ENCODE results near the gene MAPK9. TPM values are rescaled to one million over a fixed set of nuclear protein-coding genes. Genes with fewer than 3 reads are reported as not detected.
"Not testable (repeated sequence)": the region's sequence is repeated elsewhere in the genome, so short reads cannot be mapped to it uniquely, and the experiment has no call there.

MAPK9 gene
- polyA plus RNA-seq, 1 donor = 32.2 TPM

DNA sequence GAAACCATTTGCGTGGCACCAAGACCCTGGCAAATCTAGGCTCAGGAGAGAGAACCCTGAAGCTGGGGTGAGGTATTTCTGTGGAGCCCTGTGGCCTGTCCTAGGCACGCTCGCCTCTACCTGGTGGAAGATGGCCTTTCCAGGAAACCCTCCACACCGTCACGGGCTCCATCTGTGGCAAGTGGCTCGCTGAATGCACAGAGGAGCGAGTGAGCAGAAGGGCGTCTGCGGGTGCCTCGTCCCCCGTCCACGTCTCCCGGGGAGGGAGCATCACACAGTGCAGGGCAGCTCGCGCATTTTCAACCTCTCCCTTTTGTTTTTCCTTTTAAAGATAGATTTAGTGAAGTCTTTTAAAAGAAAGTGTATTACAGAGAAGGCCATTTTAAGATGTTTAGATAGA lies 57.6 kb downstream of the MAPK9 start:
- no peak for DNase-seq

DNA sequence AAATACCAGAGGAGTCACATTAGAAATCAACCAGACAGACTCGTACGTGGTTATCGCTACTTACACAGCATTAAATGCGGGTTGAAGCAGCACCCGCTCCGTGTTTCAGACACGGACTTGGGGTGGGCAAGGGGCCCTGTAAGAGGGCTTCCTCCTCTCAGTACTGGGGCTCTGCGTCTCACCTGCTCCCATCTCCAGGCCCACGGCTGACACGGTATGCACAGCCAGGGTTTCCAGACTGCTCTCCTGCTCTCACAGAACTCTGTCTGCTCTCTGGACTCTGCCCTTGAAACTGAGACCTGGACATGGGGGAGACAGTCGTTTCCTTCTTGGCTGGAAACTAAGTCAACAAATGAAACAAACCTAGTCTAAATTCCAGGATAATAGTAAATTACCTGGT lies 58.2 kb downstream of the MAPK9 start:
- no peak for DNase-seq

DNA sequence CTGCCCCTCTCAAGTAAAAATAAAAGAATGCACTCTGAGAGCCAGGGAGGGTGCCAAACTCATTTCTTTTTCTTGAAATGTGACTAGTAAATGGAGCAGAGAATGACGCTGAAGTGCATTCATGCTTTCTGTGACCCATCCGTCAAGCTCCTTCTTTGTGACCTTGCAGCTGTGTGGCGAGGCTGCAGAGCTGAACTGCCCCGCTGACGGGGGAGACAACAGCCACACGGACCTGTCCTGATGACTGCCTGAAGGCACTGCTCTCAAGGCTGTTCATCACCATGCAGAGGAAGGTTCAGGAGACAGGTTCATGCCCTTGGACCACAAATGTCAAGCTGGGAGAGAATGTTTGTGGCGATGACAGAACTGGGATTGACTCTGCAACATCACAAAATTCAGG lies 61.9 kb downstream of the MAPK9 start:
- DNase-seq = no peak

DNA sequence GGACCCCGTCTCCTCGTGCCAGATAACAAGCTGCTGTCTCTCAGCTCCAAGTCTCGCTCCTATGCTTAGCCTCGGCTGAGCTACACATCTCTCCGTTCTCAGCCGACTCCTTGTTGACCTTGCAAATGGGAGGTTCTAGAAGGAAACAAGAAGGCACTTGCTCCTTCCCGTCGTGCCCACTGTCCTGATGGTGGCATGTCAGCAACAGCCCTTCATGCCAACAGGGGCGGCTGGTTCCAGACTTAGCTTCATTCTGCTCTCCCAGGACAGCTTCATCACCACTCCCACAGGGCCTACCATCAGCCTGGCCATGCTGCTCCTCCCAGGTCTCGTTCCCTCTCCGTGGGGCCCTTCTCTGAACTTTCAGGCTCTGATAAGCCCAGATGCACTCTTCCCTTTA lies 69.8 kb downstream of the MAPK9 start:
- DNase-seq = no peak

DNA sequence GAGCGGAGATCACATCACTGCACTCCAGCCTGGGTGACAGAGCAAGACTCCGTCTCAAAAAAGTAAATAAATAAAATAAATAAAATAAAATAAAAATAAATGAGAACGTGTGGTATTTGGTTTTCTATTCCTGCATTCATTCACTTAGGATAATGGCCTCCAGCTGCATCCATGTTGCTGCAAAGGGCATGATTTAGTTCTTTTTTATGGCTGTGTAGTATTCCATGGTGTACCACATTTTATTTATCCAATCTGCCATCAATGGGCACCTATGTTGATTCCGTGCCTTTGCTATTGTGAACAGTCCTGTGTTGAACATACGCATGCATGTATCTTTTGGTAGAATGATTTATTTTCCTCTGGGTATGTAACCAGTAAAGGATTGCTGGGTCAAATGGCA lies 74.1 kb downstream of the MAPK9 start:
- DNase-seq = no peak

DNA sequence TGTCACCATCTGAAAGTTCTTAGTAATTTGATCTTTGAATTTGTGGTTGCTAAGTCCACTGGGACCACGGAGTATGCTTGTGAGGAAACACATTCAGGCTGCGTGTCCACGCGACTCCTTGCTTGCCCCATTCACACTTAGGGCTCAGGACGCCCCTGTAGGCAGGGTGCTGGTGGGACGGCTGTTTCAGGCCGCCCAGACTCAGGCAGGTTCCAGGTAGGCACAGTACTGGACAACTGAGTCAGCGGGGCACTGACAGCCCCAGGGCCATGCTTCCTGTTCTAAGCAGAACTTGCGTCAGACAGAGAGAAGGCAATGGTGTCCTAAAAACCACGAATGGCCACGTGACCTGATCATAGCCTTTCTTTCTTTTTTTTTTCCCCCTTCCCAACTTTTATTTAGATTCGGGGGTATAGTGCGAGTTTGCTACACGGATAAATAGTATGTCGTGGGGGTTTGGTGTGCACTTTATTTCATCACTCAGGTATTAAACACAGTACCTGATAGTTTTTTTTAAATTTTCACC lies 75.2 kb downstream of the MAPK9 start:
- DNase-seq = no peak

DNA sequence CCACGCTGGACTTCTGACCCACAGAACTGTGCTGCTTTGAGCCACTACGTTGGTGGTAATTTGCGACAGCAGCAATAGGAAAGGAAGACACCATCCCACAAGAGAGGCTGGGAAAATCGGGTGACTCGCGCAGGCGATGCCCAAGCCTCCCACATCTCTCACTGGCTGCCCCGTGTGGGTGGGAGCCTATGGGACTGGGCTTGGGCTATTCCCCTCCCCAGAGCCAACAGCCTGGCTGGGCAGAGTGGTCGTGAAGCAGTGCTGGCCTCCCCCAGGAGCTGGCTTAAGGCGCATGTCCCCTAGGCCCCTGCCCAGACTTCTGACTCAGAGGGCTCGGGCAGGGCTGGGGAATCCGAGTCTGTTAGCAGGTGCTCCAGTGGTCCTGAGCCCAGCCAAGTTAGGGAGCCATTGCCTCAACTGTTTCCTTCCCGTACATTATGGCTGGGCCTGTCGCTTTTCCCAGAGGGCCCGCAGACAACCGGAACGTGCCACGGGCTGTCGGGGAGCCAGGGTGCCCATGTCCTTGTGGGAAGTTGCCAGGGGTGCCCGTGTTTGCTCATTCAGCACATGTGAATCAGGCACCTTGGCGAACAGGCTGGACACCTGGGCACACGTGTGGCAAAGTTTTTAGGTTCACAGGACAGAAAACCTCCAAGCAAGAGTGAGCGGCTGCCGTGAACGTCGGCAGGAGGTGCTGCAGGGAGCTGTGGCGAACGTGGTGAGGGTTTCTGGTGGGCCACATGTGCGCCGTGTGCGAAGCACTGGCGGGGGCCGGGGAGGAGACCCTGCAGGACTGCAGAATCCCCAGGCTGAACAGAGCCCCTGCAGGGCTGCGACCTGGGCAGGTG lies 75.9 kb downstream of the MAPK9 start:
- no peak for DNase-seq

DNA sequence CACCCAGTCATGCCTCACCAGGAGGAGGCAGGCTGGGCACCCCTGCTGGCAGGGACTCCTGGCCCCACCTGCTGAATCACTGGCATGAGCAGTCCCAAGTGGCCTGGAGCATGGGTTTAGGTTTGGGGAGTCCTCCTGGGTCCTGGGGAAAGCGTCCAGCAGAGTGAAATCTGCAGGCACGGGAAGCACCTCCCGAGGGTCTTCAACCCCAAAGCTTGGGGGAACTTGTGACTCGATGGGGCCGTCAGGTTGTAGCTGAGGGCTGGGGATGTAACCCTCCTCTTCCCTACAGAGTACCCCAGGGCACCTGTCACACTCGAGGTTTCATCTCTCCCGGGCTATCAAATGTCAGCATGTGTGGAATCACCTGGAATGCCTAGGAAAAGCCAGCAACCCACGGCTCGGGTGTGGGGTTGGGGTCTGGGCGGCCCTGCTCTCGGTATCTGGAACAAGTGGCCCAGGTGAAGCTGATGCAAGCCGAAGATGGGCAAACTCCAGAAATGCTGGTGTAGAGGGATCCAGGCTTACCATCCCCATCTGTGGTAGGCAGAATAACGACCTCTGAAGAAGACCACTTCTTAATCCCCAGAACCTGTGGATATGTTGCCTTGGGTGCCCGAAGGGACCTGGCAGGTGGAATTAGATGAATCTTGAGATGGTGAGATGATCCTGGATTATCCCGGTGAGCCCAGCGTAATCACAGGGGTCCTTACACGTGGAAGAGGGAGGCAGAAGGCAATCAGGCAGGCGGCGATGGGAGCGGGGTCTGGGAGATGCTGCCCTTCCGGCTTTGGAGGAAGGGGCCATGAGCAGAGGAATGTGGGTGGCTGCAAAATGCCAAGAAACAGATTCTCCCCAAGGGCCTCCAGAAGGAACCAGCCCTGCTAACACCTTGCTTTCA lies 76.8 kb downstream of the MAPK9 start:
- DNase-seq = no peak

DNA sequence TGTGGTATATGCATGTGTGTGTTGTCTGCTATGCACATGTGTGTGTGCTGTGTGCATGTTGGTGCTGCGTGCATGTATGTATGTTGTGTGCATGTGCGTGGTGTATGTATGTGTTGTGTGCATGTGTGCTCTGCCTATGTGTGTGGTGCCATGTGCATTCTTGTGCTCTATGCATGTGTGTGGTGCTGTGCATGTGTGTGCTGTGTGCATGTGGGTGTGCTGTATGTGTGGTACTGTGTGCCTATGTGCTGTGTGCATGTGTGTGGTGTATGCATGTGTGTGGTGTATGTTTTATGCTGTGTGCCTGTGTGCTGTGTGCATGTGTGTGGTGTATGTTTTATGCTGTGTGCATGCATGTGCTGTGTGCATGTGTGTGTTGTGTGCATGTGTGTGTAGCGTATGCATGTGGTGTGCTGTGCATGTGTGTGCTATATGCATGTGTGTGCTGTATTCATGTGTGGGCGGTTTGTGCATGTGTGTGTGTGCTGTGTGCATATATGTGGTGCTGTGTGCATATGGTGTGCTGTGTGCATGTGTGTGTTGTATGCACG lies 78.2 kb downstream of the MAPK9 start:
- no peak for DNase-seq

DNA sequence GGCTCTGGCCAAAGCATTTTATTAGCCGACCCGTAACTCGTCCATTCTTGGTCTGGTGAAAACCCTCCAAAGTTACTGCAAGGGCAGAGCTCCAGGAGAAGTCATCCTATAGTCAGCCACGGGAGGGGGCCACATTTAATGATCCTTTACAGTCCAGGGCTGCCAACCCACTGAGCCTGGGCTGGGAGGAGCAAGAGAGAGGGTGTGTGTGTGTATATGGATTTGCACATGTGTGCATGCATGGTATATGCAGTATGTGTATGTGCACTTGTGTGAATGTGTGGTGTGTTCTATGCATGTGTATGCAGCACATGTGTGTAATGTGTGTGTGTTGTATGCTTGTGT lies 78.7 kb downstream of the MAPK9 start:
- DNase-seq = no peak

DNA sequence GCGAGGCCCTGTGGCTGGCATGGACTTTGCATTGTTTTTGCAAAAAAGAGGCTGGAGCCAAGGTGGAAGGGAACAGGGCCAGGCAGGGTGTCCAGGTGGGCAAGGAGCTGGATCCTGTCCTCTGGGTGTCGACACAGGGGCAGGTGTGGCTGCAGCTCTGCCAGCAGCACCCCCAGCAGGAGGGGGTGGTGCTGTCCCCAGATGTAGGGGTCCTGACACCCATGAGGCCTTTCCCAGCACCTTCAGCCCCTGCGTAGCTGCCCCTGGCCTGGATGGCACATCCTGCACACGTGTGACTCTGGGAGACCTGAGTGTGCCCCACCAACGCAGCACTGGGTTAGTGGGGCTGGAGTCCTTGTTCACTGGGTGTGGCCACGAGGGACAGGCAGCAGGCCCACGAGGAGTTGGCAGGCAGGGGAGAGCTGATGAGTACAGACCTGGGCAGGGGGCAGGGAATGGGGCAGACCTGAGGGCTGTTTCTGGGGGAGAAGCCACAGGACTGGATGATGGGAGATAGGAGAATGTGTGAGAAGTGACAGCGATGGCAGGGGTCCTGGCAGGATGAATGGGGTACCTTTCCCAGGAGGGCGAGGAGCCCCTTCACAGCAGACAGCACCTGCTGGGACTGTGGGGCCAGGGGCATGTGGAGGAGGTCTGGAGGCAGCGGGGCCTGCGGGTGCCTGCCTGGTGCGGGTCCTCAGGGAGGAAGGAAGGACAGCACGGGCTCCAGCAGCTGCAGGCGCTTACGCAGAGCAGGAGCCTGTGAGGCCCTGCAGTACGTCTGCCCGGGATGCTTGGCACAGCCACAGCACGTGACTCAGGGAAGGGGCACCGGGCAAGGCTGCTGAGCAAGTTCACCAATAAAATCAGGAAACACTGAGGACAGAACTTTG lies 79.3 kb downstream of the MAPK9 start:
- no peak for DNase-seq

DNA sequence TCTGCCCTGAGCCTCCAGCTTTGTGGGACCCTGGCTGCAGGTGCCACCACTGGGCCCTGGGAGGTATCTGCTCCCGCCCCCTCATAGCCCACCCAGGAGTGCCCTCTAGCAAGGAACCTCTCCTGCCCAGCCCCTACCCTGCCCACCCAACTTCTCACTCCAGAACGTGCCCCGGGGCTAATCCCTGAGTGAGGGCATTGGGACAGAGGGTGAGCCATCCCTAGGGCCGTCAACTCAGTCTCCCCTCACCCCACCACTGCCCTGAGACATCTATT lies 80.2 kb downstream of the MAPK9 start:
- no peak for DNase-seq

DNA sequence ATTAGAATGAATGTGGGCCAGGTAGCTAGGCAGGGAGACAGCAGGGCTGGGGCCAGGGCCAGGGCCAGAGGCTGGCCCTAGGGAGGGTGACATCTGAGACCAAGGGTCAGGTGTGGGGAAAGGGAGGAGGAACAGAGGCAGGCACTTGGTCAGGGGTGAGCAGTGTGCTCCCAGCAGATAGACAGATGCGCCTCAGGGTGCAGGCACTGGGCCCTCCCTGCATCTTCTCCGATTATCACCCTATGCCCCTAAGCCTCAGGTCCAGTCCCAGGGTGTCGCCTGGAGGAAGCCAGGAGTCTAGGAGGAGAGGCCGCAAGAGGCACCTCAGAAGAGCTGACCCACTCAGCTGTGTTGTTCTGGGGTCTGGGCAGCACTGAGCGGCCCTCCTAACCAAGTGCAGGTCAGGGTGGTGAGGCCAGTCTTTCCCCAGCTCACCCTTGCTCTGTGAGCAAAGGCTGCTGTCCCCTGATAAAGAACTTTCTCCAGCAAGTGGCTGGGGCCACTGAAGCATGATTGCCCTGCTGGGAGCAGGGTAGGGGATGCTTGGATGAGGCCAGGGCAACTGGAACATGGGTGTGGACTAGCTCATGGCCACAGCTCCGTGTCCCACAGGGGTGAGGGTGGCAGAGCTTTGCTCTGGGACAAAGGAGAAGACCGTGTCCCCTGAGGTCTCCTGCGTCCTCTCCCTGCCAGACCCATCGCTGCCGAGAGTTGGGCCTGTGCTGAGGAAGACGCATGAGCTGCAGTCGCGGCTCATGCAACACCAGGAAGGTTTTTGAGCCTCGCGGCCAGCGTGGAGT lies 80.7 kb downstream of the MAPK9 start:
- no peak for DNase-seq

DNA sequence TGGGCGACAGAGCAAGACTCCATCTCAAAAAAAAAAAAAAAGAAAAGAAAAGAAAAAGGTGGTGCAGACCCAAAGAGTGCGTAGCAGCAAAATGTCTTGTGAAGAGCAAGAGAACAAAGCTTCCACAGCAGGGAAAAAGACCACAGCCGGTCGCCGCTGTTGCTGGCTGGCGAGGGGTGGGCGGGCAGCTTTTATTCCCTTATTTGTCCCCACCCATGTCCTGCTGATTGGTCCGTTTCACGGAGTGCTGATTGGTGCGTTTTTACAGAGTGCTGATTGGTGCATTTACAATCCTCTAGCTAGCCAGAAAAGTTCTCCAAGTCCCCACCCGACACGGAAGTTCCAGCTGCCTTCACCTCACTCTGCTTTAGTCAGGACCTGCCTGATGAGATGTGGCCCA lies 81.8 kb downstream of the MAPK9 start:
- not testable (repeated sequence) for DNase-seq

DNA sequence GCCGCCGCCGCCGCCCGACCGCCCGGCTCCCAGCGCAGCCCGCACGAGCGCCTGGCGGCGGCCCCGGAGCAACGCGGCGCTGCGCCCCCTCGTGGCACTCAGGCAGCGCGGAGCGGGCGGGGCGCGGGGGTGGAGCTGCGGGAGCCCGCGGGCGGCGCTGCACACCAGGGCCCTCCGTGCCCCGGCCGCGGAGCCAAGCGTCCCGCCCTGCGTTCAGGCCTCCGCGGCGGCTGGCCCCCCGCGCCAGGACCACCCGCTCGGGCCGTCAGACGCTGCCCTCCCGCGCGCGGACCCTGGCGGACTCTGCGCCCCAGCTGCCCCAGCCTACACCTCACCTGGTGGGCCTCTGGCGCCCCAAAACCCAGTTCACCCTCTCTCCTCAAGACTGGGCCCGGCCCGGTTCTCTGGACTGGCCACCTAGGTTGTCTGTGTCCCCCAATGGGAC lies 82.7 kb downstream of the MAPK9 start, which contains the start of gene RASGEF1C:
Gene RASGEF1C (minus strand): TSS at position 75 of the 445 bp plus-strand sequence. CDS start 71,159 bp downstream, outside the sequence.
- DNase-seq = peak; percentile 82

DNA sequence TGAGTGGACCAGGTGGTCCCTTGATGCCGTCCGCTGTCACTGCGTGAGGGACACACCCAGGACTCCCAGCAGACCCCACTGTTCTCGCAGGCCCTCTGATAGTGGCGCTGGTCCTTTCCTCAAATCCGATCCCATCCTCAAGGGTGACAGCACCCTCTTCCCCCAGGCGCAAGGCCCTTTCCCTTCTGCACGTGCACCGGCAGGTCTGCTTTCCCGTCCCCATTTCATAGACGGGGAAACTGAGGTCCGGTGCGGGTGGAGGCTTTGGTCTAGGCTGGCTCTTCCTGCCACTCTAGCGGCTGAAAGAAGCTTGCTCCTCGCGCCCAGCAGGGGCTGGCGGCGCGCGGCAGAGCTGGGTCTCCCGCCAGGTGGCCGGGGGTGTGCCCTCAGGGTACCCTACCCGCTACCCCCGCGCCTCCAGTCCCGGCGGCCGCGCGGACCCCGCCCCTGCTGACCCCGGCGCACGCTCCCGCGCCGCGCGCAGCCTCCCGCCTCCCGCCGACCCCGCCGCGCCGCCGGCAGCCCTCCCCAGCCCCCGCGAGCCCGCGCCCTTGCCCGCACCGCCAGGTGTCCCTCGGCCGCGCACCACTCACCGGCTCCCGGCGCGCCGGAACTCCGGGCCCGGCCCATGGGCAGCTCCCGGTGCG lies 83.3 kb downstream of the MAPK9 start:
- DNase-seq = no peak

DNA sequence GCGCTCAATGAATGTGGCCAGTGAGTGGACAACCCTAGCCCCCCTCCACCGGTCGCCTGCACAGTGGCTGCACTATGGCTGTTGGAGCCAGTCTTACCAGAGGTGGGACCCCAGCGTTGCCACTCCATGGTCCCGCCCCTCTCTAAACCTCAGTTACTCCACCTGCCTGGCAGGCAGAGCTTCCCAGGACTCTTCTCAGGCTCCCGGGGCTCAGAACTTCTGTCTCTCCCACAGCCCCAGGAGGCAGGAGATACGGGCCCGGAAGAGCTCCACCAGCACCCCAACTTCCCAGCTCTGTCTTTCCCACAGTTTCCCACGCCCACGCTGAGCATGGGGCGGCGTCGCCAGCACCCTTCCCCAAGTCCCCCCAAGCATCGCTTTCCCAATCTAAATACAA lies 83.8 kb downstream of the MAPK9 start:
- DNase-seq = no peak

DNA sequence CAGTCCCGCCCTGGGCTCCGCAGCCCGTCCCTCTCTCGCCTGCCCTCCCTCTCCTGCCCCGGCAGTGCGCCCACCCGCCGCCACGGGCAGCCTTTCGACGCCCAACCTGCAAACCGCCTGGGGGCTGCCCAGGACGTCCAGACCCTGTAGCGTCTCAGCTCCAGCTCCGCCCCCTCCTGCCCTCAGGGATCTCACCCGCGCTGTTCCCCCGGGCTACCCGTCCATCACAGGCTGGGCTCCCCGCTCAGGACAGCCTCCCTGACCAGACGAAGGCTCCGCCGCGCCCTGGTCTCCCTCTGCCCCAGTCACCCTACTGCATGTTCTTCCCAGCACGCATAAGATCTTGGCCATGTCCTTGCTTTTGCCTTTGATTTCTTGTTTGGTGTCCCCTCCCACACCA lies 84.3 kb downstream of the MAPK9 start:
- no peak for DNase-seq

DNA sequence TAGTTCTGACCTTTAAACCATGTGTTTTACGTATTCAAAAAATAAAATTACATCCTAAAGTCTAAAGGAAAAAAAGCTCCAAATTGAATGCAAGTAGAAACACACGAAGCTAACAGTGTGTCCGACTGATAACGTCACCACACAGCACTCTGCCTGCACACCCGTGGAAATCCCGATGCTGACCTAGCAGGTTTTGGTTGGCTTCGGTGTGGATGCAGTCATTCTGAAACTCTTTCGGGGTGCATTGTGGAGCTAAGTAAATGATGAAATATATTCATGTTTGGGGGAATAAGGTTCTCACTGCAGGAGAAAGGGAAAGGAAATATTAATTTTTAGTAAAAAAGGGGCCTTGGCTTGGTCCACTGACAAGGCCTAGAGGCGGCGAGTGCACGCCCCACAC lies 84.9 kb downstream of the MAPK9 start:
- no peak for DNase-seq

DNA sequence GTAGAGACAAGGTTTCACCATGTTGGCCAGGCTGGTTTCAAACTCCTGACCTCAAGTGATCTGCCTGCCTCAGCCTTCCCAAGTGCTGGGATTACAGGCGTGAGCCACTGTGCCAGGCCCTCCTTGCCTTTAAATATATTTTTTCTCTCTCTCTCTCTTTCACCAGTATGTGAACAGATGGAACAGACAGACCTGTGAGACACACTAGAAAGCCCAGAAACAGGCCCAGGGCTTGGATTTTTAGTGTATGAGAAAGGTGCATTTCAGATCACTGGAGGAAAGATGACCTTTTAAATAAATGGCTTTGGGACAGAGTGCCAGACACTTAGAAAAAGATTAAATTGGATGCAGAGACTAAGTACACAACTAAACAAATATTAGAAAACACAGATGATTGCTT lies 86.0 kb downstream of the MAPK9 start:
- DNase-seq = no peak

DNA sequence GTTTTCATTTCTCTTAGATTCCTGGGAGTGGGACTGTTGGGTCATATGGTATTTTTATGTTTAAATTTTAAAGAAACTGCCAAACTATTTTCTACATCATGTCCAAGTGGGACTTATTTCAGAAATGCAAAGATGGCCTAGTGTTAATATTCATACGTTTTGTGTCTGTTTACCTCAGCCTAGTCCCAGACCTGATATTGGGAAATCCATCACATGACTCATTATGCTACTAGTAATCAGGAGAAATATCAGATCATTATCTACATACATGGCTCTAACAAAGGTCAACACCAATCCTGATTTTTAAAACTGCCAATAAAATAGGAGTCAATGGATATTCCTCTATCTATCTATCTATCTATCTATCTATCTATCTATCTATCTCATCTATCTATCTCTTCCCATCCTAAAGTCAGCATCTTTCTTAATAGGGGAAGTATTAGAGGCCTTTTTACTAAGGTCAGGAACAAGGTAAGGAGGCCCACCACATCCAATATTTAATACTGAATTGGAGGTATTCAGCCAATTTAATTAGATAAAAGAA lies 87.5 kb downstream of the MAPK9 start:
- DNase-seq = no peak
